GM12878 (cell line): ENCODE data around the gene NID1. TPM values are rescaled to one million over a fixed set of nuclear protein-coding genes. Genes with fewer than 3 reads are reported as not detected.
"Not testable (repeated sequence)": the region's sequence is repeated elsewhere in the genome, so short reads cannot be mapped to it uniquely, and the experiment has no call there.

Experiments
- ATAC-seq: fragments of 200-7000 bp; cut with Tn5 transposase; 3 replicates; pipeline ENCODE4 v1.9.1; 2020; ENCODE audit warnings: mild to moderate bottlenecking, moderate library complexity
- BruUV-seq: library from RNA; stranded (reverse); fragments of 400-500 nt; replicated peaks from 2 replicates; lab custom pipeline; 2021; lab: Mats Ljungman, UMichigan
- CTCF ChIA-PET: fragments of 300-600 bp; sonication (Branson Sonifier 250); formaldehyde crosslinking; extraction: SDS; loops from one replicate; lab custom pipeline; 2021; ENCODE audit warnings: inconsistent platforms; lab: Yijun Ruan, JAX
- POLR2A ChIA-PET: fragments of 350-600 bp; formaldehyde crosslinking; extraction: SDS; loops from one replicate; lab custom pipeline; 2021; ENCODE audit warnings: inconsistent platforms; lab: Charles Lee
- RAD21 ChIA-PET: fragments of 300-600 bp; sonication (Branson Sonifier 250); formaldehyde crosslinking; loops from one replicate; lab custom pipeline; 2023; ENCODE audit warnings: antibody characterized with exemption; ENCODE audit not compliant: unreplicated experiment; lab: Charles Lee
- SMC1A ChIA-PET: fragments of 300-600 bp; sonication (Branson Sonifier 250); formaldehyde crosslinking; loops from one replicate; lab custom pipeline; 2023; ENCODE audit not compliant: unreplicated experiment, uncharacterized antibody; lab: Charles Lee
- DNase-seq: peaks from one replicate; pipeline ENCODE4 v3.0.0-alpha.2; 2011; ENCODE audit warnings: low read depth, low spot score
- FAIRE-seq: peaks from 3 replicates; lab custom pipeline; 2011; peaks lifted over from hg19 to GRCh38; lab: Jason Lieb, UNC
- H2AFZ ChIP-seq: 2 replicates; pipeline ENCODE4 v1.6.0; 2011; ENCODE audit warnings: low read depth, low read length, control low read depth; ENCODE audit not compliant: control insufficient read depth
- H3K27ac ChIP-seq: 2 replicates; pipeline ENCODE4 v1.5.1; 2011; ENCODE audit warnings: control low read depth; ENCODE audit not compliant: control insufficient read depth, insufficient read depth
- H3K27me3 ChIP-seq, 2 experiments: replicated peaks in 1 of 2; 2 replicates each; pipeline versions ENCODE4 v1.6.0 to v1.6.1; 2011; ENCODE audit warnings: low read length in 1 of 2; ENCODE audit not compliant: control insufficient read depth in 2 of 2, insufficient read depth in 2 of 2
- H3K36me3 ChIP-seq, 2 experiments: 2 replicates each; pipeline ENCODE4 v1.5.1; 2011; ENCODE audit warnings: low read length in 1 of 2; ENCODE audit not compliant: control insufficient read depth in 2 of 2, insufficient read depth in 2 of 2
- H3K4me1 ChIP-seq: 2 replicates; pipeline ENCODE4 v1.6.1; 2011; ENCODE audit warnings: mild to moderate bottlenecking, low read length, moderate library complexity, mixed read lengths; ENCODE audit not compliant: control insufficient read depth, insufficient read depth
- H3K4me2 ChIP-seq: 2 replicates; pipeline ENCODE4 v1.6.0; 2011; ENCODE audit warnings: control low read depth; ENCODE audit not compliant: control insufficient read depth, insufficient read depth
- H3K4me3 ChIP-seq: fragments of 200-600 bp; sonication (generic); 2 replicates; pipeline ENCODE4 v1.5.1; 2016
- H3K79me2 ChIP-seq: 2 replicates; pipeline ENCODE4 v1.6.0; 2011; ENCODE audit warnings: low read length; ENCODE audit not compliant: control insufficient read depth, insufficient read depth
- H3K9ac ChIP-seq: 2 replicates; pipeline ENCODE4 v1.8.0; 2011; ENCODE audit warnings: low read length, control low read depth, mixed read lengths; ENCODE audit not compliant: control insufficient read depth, insufficient read depth
- H3K9me3 ChIP-seq: replicated peaks from 3 replicates; pipeline ENCODE4 v1.5.1; 2011; ENCODE audit warnings: mild to moderate bottlenecking, low read length; ENCODE audit not compliant: control insufficient read depth, insufficient read depth
- H4K20me1 ChIP-seq: 2 replicates; pipeline ENCODE4 v1.6.0; 2011; ENCODE audit not compliant: control insufficient read depth, insufficient read depth
- in situ Hi-C: fragments of 300-500 bp; cut with MboI; formaldehyde crosslinking; loops from 9 replicates; pipeline ENCODE4 v1.14.3; 2018; ENCODE audit warnings: mixed read lengths
- intact Hi-C: fragments of 100-400 bp; cut with micrococcal nuclease; formaldehyde crosslinking; loops from one replicate; pipeline ENCODE4 v1.14.2; 2022; ENCODE audit not compliant: unreplicated experiment
- polyA plus RNA-seq, 11 experiments: library from polyadenylated mRNA; depleted of rRNA in 4 of 11; unstranded in 6 of 11; stranded (reverse) in 5 of 11; fragments of >200 nt; fragmentation: Nextera tagmentation in 4 of 11; fragmentation: Illumina TruSeq in 1 of 11; extraction: Ambion mirVana in 4 of 11; extraction: Trizol in 1 of 11; gene quantifications; 1 replicate in 1 of 11; 2 replicates in 10 of 11; pipeline versions ENCODE4 v1.2.1 to v1.2.3, GENCODE V29; 2011 to 2016; ENCODE audit warnings: inconsistent platforms in 2 of 11, missing spikeins in 2 of 11, low read depth in 1 of 11
- small RNA-seq: library from RNA; depleted of rRNA; stranded (forward); fragments of <200 nt; gene quantifications from one replicate; pipeline ENCODE3, GENCODE V24; 2014
- total RNA-seq, 4 experiments: library from RNA; depleted of rRNA in 3 of 4; stranded (reverse); fragments of >200 nt in 3 of 4; fragmentation: Illumina TruSeq in 1 of 4; extraction: Trizol in 1 of 4; gene quantifications; 2 replicates each; pipeline versions ENCODE4 v1.2.1 to v1.2.3, GENCODE V29; 2013 to 2021
- TF ChIP-seq, protein P1 (sequence below): IDR thresholded peaks from 2 replicates; pipeline ENCODE4 v1.6.1; 2011; ENCODE audit warnings: mild to moderate bottlenecking, low read depth, low read length, moderate library complexity; ENCODE audit not compliant: insufficient replicate concordance

Gene NID1
- total and polyA plus RNA-seq, 10 of the 15 experiments (the other 5 are each of a cell fraction or from before 2014, with no cell fraction given): 4.2 to 25.7 (median 11.3) TPM

- TF ChIP-seq, protein P1, sequence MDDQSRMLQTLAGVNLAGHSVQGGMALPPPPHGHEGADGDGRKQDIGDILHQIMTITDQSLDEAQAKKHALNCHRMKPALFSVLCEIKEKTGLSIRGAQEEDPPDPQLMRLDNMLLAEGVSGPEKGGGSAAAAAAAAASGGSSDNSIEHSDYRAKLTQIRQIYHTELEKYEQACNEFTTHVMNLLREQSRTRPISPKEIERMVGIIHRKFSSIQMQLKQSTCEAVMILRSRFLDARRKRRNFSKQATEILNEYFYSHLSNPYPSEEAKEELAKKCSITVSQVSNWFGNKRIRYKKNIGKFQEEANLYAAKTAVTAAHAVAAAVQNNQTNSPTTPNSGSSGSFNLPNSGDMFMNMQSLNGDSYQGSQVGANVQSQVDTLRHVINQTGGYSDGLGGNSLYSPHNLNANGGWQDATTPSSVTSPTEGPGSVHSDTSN: no peak
- TF ChIP-seq, all 136 proteins: peak for 0
Observed at GRCh38 chr1:235928197-235928596, 136.7 kb downstream of the NID1 start (continued).

GRCh38 chr1:235927551-235927950 is 137.3 kb downstream of the NID1 start:
- in situ Hi-C loops, H3K4me2 ChIP-seq, DNase-seq, H4K20me1 ChIP-seq, H3K9ac ChIP-seq, ATAC-seq, CTCF ChIA-PET, H3K27ac ChIP-seq, H3K9me3 ChIP-seq, H3K79me2 ChIP-seq, H3K36me3 ChIP-seq, H2AFZ ChIP-seq, FAIRE-seq, intact Hi-C loops, POLR2A ChIA-PET, H3K4me3 ChIP-seq, H3K27me3 ChIP-seq, BruUV-seq: not testable (repeated sequence)
- peaks cover 18% of the 10 kb centered on the region for H3K4me1 ChIP-seq
- ChIA-PET RAD21 (interaction anchor here (1.0 kb wide), 1 partner anchor 19 kb away, joined by 3 read pairs; no protein-coding TSS in a partner anchor), SMC1A (interaction anchor here (0.7 to 2.1 kb wide), 2 partner anchors 51 to 1349 kb away, joined by 3 to 4 read pairs; no protein-coding TSS in a partner anchor)

Small RNA genes lying within 50 kb of the gene (small RNA-seq; reads per million reads assigned to genes)
- not detected for gene RF00019

Other genes with a start within 250 kb of the NID1 start
- 8.8 and 9.7 TPM in 2 replicates for gene LYST, start 198.2 kb downstream of the NID1 start, total RNA-seq (2014; rRNA removed)
- gene LYST, start 198.2 kb downstream of the NID1 start, total RNA-seq (2014; rRNA removed; fragmentation: Illumina TruSeq; extraction: Trizol): 6.5 and 7.9 TPM in 2 replicates
- 6.5 and 9.7 TPM in 2 replicates for gene LYST, start 198.2 kb downstream of the NID1 start, total RNA-seq (2021)
- 28.1 and 34.2 TPM in 2 replicates for gene LYST, start 198.2 kb downstream of the NID1 start, polyA plus RNA-seq (2011; rRNA removed)
- 6.1 and 12.4 TPM in 2 replicates for gene LYST, start 198.2 kb downstream of the NID1 start, polyA plus RNA-seq (2014; fragmentation: Illumina TruSeq; extraction: Trizol)
- 1 to 10 TPM; 3.7 to 5.2 TPM for gene LYST, start 198.2 kb downstream of the NID1 start, polyA plus RNA-seq (2014; fragmentation: Nextera tagmentation; extraction: Ambion mirVana)
- gene LYST, start 198.2 kb downstream of the NID1 start, polyA plus RNA-seq (2014; rRNA removed): 4.1 and 4.8 TPM in 2 replicates
- gene LYST, start 198.2 kb downstream of the NID1 start, polyA plus RNA-seq (2016; fragmentation: Nextera tagmentation; extraction: Ambion mirVana): 1 to 10 TPM; 3.3 to 3.9 TPM
- 9.4 and 14.7 TPM in 2 replicates for gene GPR137B, start 77.4 kb upstream of the NID1 start, total RNA-seq (2014; rRNA removed)
- 13.1 and 14.1 TPM in 2 replicates for gene GPR137B, start 77.4 kb upstream of the NID1 start, total RNA-seq (2014; rRNA removed; fragmentation: Illumina TruSeq; extraction: Trizol)
- 14.3 and 14.9 TPM in 2 replicates for gene GPR137B, start 77.4 kb upstream of the NID1 start, total RNA-seq (2021)
- 14.9 and 19.3 TPM in 2 replicates for gene GPR137B, start 77.4 kb upstream of the NID1 start, polyA plus RNA-seq (2011; rRNA removed)
- gene GPR137B, start 77.4 kb upstream of the NID1 start, polyA plus RNA-seq (2014; fragmentation: Illumina TruSeq; extraction: Trizol): 20.8 and 27.4 TPM in 2 replicates
- gene GPR137B, start 77.4 kb upstream of the NID1 start, polyA plus RNA-seq (2014; fragmentation: Nextera tagmentation; extraction: Ambion mirVana): 1 to 10 TPM; 5.4 to 6.4 TPM
- gene GPR137B, start 77.4 kb upstream of the NID1 start, polyA plus RNA-seq (2014; rRNA removed): 12.1 and 12.6 TPM in 2 replicates
- 10 to 100 TPM in 1 of 2 experiments, 1 to 10 TPM in 1; 9.0 to 12.9 TPM for gene GPR137B, start 77.4 kb upstream of the NID1 start, polyA plus RNA-seq (2016; fragmentation: Nextera tagmentation; extraction: Ambion mirVana)
- 13.6 and 17.3 TPM in 2 replicates for gene ERO1B, start 216.9 kb upstream of the NID1 start, total RNA-seq (2014; rRNA removed)
- gene ERO1B, start 216.9 kb upstream of the NID1 start, total RNA-seq (2014; rRNA removed; fragmentation: Illumina TruSeq; extraction: Trizol): 30.9 and 32.2 TPM in 2 replicates
- gene ERO1B, start 216.9 kb upstream of the NID1 start, total RNA-seq (2021): 22.8 and 28.8 TPM in 2 replicates
- gene ERO1B, start 216.9 kb upstream of the NID1 start, polyA plus RNA-seq (2011; rRNA removed): 9.3 and 18.3 TPM in 2 replicates
- 22.8 and 29.8 TPM in 2 replicates for gene ERO1B, start 216.9 kb upstream of the NID1 start, polyA plus RNA-seq (2014; fragmentation: Illumina TruSeq; extraction: Trizol)
- 1 to 10 TPM; 9.0 to 9.6 TPM for gene ERO1B, start 216.9 kb upstream of the NID1 start, polyA plus RNA-seq (2014; fragmentation: Nextera tagmentation; extraction: Ambion mirVana)
- 16.9 and 23.1 TPM in 2 replicates for gene ERO1B, start 216.9 kb upstream of the NID1 start, polyA plus RNA-seq (2014; rRNA removed)
- 10 to 100 TPM; 27.1 to 27.5 TPM for gene ERO1B, start 216.9 kb upstream of the NID1 start, polyA plus RNA-seq (2016; fragmentation: Nextera tagmentation; extraction: Ambion mirVana)